K562 (cell line): ENCODE measurements around the gene HPD. TPM values are rescaled to one million over a fixed set of nuclear protein-coding genes. Genes with fewer than 3 reads are reported as not detected.
A peak's percentile ranks its signal among the peaks of the same experiment; 100 is the strongest.

Experiments used
- ATAC-seq: fragments of 200-7000 bp; cut with Tn5 transposase; 3 replicates; pipeline ENCODE4 v1.9.1; 2020; ENCODE audit warnings: moderate library complexity
- BruUV-seq: library from RNA; stranded (reverse); fragments of 400-500 nt; replicated peaks from 2 replicates; lab custom pipeline; 2021; lab: Mats Ljungman, UMichigan
- CTCF ChIA-PET: fragments of 300-600 bp; formaldehyde crosslinking; extraction: SDS; loops from one replicate; lab custom pipeline; 2021; ENCODE audit warnings: low intra/inter-chr PET ratio; lab: Yijun Ruan, JAX
- POLR2A ChIA-PET: fragments of 300-600, 350-650 bp; sonication (Branson Sonifier 250); formaldehyde crosslinking; extraction: SDS; loops from one replicate; lab custom pipeline; 2021; ENCODE audit warnings: antibody characterized with exemption, inconsistent platforms; lab: Yijun Ruan, JAX
- DNase-seq, 4 experiments: peaks; one replicate each; pipeline versions ENCODE4 v3.0.0 to v3.0.0-alpha.2; 2011 to 2018; ENCODE audit warnings: low spot score in 3 of 4, mixed read lengths in 3 of 4; ENCODE audit errors: extremely low read depth in 1 of 4
- FAIRE-seq: peaks from 2 replicates; lab custom pipeline; 2011; peaks lifted over from hg19 to GRCh38; lab: Jason Lieb, UNC
- H2AFZ ChIP-seq: 2 replicates; pipeline ENCODE4 v1.6.0; 2011; ENCODE audit warnings: low read depth, low read length, control low read depth, inconsistent platforms
- H3K27ac ChIP-seq: fragments of 200-600 bp; 3 replicates; pipeline ENCODE4 v1.8.0; 2011; ENCODE audit warnings: low read depth, mild to moderate bottlenecking, control low read depth, inconsistent platforms, low read length, moderate library complexity, mixed read lengths; ENCODE audit errors: extremely low read depth
- H3K27me3 ChIP-seq, 2 experiments: fragments of 300-600 bp in 1 of 2; 2 replicates in 1 of 2; 3 replicates in 1 of 2; pipeline versions ENCODE4 v1.6.0 to v1.8.0; 2011; ENCODE audit warnings: inconsistent platforms in 2 of 2, low read length in 2 of 2, mild to moderate bottlenecking in 1 of 2, mixed read lengths in 1 of 2, moderate library complexity in 1 of 2; ENCODE audit not compliant: control insufficient read depth in 2 of 2, insufficient read depth in 2 of 2
- H3K36me3 ChIP-seq: fragments of 300-600 bp; 3 replicates; pipeline ENCODE4 v1.8.0; 2011; ENCODE audit warnings: mild to moderate bottlenecking, low read length, inconsistent platforms; ENCODE audit not compliant: control insufficient read depth, insufficient read depth
- H3K4me1 ChIP-seq, 2 experiments: fragments of 200-600 bp in 1 of 2; replicated peaks in 1 of 2; 2 replicates in 1 of 2; 3 replicates in 1 of 2; pipeline versions ENCODE4 v1.5.1 to v1.8.0; 2011; ENCODE audit warnings: inconsistent platforms in 2 of 2, low read length in 2 of 2, mild to moderate bottlenecking in 1 of 2, mixed read lengths in 1 of 2, moderate library complexity in 1 of 2; ENCODE audit not compliant: control insufficient read depth in 2 of 2, insufficient read depth in 2 of 2
- H3K4me2 ChIP-seq: 2 replicates; pipeline ENCODE4 v1.6.1; 2011; ENCODE audit warnings: low read length, control low read depth, inconsistent platforms, mixed read lengths; ENCODE audit not compliant: insufficient read depth
- H3K4me3 ChIP-seq: fragments of 200-600 bp; sonication (generic), shearing (Covaris generic); 2 replicates; pipeline ENCODE4 v1.5.1; 2016; ENCODE audit warnings: control low read depth, inconsistent platforms
- H3K79me2 ChIP-seq: fragments of 200-600 bp; 3 replicates; pipeline ENCODE4 v1.8.0; 2011; ENCODE audit warnings: low read length, inconsistent platforms; ENCODE audit not compliant: control insufficient read depth, insufficient read depth
- H3K9ac ChIP-seq, 2 experiments: 2 replicates each; pipeline versions ENCODE4 v1.6.0 to v1.6.1; 2011; ENCODE audit warnings: low read depth in 2 of 2, low read length in 2 of 2, control low read depth in 1 of 2, inconsistent platforms in 1 of 2, mild to moderate bottlenecking in 1 of 2, mixed read lengths in 1 of 2; ENCODE audit not compliant: insufficient read depth in 1 of 2
- H3K9me1 ChIP-seq: one replicate; pipeline ENCODE4 v1.6.0; 2011; ENCODE audit warnings: inconsistent platforms, mild to moderate bottlenecking, low read length, moderate library complexity; ENCODE audit not compliant: control insufficient read depth, insufficient read depth
- H3K9me3 ChIP-seq: replicated peaks from 2 replicates; pipeline ENCODE4 v1.5.1; 2011; ENCODE audit warnings: low read depth, low read length, inconsistent platforms; ENCODE audit not compliant: control insufficient read depth, insufficient read depth
- H4K20me1 ChIP-seq: replicated peaks from 2 replicates; pipeline ENCODE4 v1.6.1; 2011; ENCODE audit warnings: low read length, inconsistent platforms, mixed read lengths; ENCODE audit not compliant: control insufficient read depth, insufficient read depth
- BRD9 ChIP-seq: fragments of 450-650 bp; IDR thresholded peaks from 2 replicates; pipeline ENCODE4 v1.6.1; 2018; ENCODE audit warnings: low read depth; ENCODE audit not compliant: partially characterized antibody
- CCAR2 ChIP-seq: fragments of 200-400 bp; formaldehyde crosslinking; IDR thresholded peaks from 2 replicates; pipeline ENCODE4 v1.6.1; 2017; ENCODE audit warnings: mild to moderate bottlenecking, low read depth, low read length
- DIDO1 ChIP-seq: fragments of 450-650 bp; IDR thresholded peaks from 2 replicates; pipeline ENCODE4 v1.6.1; 2016; ENCODE audit warnings: low read depth, missing biosample characterization, missing genetic modification characterization
- ETV6 ChIP-seq, 3 experiments: fragments of 150-350 bp in 1 of 3; sonication (generic) in 1 of 3; formaldehyde crosslinking in 1 of 3; IDR thresholded peaks; 2 replicates each; pipeline versions ENCODE4 v1.6.1 to v1.8.0; 2014 to 2022; ENCODE audit warnings: borderline replicate concordance in 2 of 3, low read depth in 2 of 3, antibody characterized with exemption in 1 of 3, low read length in 1 of 3, mild to moderate bottlenecking in 1 of 3, missing genetic modification reagents in 1 of 3
- FUS ChIP-seq: fragments of 200-400 bp; formaldehyde crosslinking; optimal IDR thresholded peaks from 2 replicates; pipeline ENCODE3; 2017; ENCODE audit warnings: low read depth, low read length
- MBD2 ChIP-seq: sonication (generic); IDR thresholded peaks from 2 replicates; pipeline ENCODE4 v1.6.1; 2016; ENCODE audit warnings: low read depth, borderline replicate concordance
- MED1 ChIP-seq: sonication (generic); formaldehyde crosslinking; IDR thresholded peaks from 2 replicates; pipeline ENCODE4 v1.8.1; 2023; ENCODE audit warnings: missing genetic modification reagents, borderline replicate concordance
- NFATC3 ChIP-seq: fragments of 450-650 bp; IDR thresholded peaks from 2 replicates; pipeline ENCODE4 v1.6.1; 2017; ENCODE audit warnings: mild to moderate bottlenecking
- POLR2A ChIP-seq: fragments of 450-650 bp; conservative IDR thresholded peaks from 2 replicates; pipeline ENCODE4 v1.6.1; 2016
- PRMT5 ChIP-seq: sonication (generic); formaldehyde crosslinking; IDR thresholded peaks from 2 replicates; pipeline ENCODE4 v1.5.0; 2020; ENCODE audit warnings: missing genetic modification reagents
- SUPT5H ChIP-seq: fragments of 450-650 bp; IDR thresholded peaks from 2 replicates; pipeline ENCODE4 v1.6.1; 2016
- WHSC1 ChIP-seq: IDR thresholded peaks from one replicate; pipeline ENCODE4 v1.6.1; 2012; ENCODE audit warnings: low read length, control low read depth, inconsistent platforms
- ZNF133 ChIP-seq: fragments of 250-450 bp; sonication (Bioruptor Pico); IDR thresholded peaks from 2 replicates; pipeline ENCODE4 v1.4.0; 2020; ENCODE audit warnings: mild to moderate bottlenecking
- ZNF174 ChIP-seq: fragments of 250-450 bp; sonication (Bioruptor Pico); IDR thresholded peaks from 2 replicates; pipeline ENCODE4 v1.4.0; 2020; ENCODE audit warnings: mild to moderate bottlenecking
- WGBS: fragments of 100-300 bp; shearing (Covaris generic); methylation state at CpG from one replicate; pipeline ENCODE4 v1.1.6; 2016; ENCODE audit warnings: low coverage, mixed read lengths; ENCODE audit not compliant: insufficient coverage; ENCODE audit errors: missing lambda C conversion rate; 5-methylcytosine and 5-hydroxymethylcytosine counted together
- in situ Hi-C: fragments of 300-500 bp; cut with MboI; formaldehyde crosslinking; loops from 4 replicates; pipeline ENCODE4 v1.15.0; 2018; ENCODE audit warnings: inconsistent platforms, mixed read lengths
- intact Hi-C: fragments of 100-400 bp; cut with micrococcal nuclease; formaldehyde crosslinking; loops from 2 replicates; pipeline ENCODE4 v1.14.2; 2022
- polyA plus RNA-seq, 8 experiments: library from polyadenylated mRNA; depleted of rRNA in 4 of 8; stranded (reverse) in 5 of 8; unstranded in 3 of 8; fragments of >200 nt; fragmentation: Nextera tagmentation in 2 of 8; fragmentation: Illumina TruSeq in 1 of 8; extraction: Ambion mirVana in 2 of 8; extraction: Trizol in 1 of 8; gene quantifications; 2 replicates each; pipeline versions ENCODE4 v1.2.1 to v1.2.3, GENCODE V29; 2011 to 2014; ENCODE audit warnings: inconsistent platforms in 1 of 8, missing spikeins in 1 of 8
- total RNA-seq, 7 experiments: library from RNA; depleted of rRNA in 6 of 7; stranded (reverse); fragments of >200 nt in 6 of 7; fragmentation: Illumina TruSeq in 2 of 7; extraction: Trizol in 2 of 7; gene quantifications; 2 replicates each; pipeline versions ENCODE4 v1.2.1 to v1.2.3, GENCODE V29; 2011 to 2021; ENCODE audit warnings: low replicate concordance in 1 of 7

Gene HPD
- total and polyA plus RNA-seq, 9 of the 15 experiments (the other 6 are each of a cell fraction or from before 2014, with no cell fraction given) = 0.06 to 0.29 (median 0.07) TPM; not detected in 4

DNA sequence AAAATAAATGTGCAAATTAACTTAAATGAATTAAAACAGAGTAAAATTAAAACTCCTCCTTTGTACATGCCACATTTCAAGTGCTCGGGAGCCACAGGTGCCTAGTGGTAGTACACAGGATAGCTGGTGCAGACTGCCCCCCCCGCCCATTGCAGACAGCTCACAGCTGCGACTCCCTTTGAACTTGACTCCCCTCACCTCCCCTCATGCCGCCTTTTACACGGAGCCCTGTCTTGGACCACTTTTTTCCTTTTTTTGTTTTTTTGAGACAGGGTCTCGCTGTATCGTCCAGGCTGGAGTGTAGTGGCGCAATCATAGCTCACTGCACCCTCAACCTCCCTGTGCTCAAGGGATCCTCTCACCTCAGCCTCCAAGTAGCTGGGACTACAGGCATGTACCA, 43.4 kb downstream of the HPD start:
- Histone ChIP-seq H3K9me1 (no peaks in the 10 kb centered on the region), H3K9me3 (no peaks in the 10 kb centered on the region), H3K4me3 (no peak overlapping the region), H3K79me2 (peaks cover 41% of the 10 kb centered on the region), H3K9ac (no peak overlapping the region), H2AFZ (no peak overlapping the region), H3K27ac (no peak overlapping the region), H3K4me1 (peaks cover 22 to 42% of the 10 kb centered on the region in 2 experiments), H3K4me2 (no peak overlapping the region), H3K36me3 (peaks cover 85% of the 10 kb centered on the region), H4K20me1 (peaks cover 24% of the 10 kb centered on the region), H3K27me3 (no peaks in the 10 kb centered on the region)
- POLR2A ChIA-PET = interaction anchor here (0.6 to 1.3 kb wide), 7 partner anchors 9 to 1718 kb away, joined by 3 to 5 read pairs (median 3); partner anchors contain the start of gene RILPL1
- CTCF ChIA-PET = no interaction called here
- ATAC-seq (no peak), FAIRE-seq (no peak), DNase-seq (no peak)
- WGBS = 93% methylated on average over 8 of the region's 8 CpGs
- TF ChIP-seq DIDO1 = no peak
- TF ChIP-seq PRMT5 (CRISPR knock-in tag) = no peak
- TF ChIP-seq CCAR2 = no peak
- no peak for TF ChIP-seq MED1 (CRISPR knock-in tag)
- no peak for TF ChIP-seq WHSC1
- no peak for TF ChIP-seq MBD2
- 0 out of 2 replicates have a peak, but pooled peaks have one; percentile 46 for TF ChIP-seq SUPT5H
- no peak for TF ChIP-seq ZNF133 (CRISPR knock-in tag)
- no peak for TF ChIP-seq FUS
- TF ChIP-seq ETV6 (IDR thresholded peaks at IDR 0.05; ENCODE audit: borderline replicate concordance in 1 of 2, low read depth in 2 of 2, low read length in 1 of 2) = no peak
- TF ChIP-seq ETV6 (CRISPR knock-in tag; IDR thresholded peaks at IDR 0.05; ENCODE audit: borderline replicate concordance) = no peak
- no peak for TF ChIP-seq ZNF174
- TF ChIP-seq BRD9 = no peak
- TF ChIP-seq NFATC3 = no peak
- peak; percentile 22; the same call in 1 of the 2 replicates for TF ChIP-seq POLR2A
- no TSS peak for BruUV-seq
- in situ Hi-C loops (no loop called here), intact Hi-C loops (no loop called here)
